ENCODE measurements around the gene EML1.

The EML1 gene, protein sequence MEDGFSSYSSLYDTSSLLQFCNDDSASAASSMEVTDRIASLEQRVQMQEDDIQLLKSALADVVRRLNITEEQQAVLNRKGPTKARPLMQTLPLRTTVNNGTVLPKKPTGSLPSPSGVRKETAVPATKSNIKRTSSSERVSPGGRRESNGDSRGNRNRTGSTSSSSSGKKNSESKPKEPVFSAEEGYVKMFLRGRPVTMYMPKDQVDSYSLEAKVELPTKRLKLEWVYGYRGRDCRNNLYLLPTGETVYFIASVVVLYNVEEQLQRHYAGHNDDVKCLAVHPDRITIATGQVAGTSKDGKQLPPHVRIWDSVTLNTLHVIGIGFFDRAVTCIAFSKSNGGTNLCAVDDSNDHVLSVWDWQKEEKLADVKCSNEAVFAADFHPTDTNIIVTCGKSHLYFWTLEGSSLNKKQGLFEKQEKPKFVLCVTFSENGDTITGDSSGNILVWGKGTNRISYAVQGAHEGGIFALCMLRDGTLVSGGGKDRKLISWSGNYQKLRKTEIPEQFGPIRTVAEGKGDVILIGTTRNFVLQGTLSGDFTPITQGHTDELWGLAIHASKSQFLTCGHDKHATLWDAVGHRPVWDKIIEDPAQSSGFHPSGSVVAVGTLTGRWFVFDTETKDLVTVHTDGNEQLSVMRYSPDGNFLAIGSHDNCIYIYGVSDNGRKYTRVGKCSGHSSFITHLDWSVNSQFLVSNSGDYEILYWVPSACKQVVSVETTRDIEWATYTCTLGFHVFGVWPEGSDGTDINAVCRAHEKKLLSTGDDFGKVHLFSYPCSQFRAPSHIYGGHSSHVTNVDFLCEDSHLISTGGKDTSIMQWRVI

DNA sequence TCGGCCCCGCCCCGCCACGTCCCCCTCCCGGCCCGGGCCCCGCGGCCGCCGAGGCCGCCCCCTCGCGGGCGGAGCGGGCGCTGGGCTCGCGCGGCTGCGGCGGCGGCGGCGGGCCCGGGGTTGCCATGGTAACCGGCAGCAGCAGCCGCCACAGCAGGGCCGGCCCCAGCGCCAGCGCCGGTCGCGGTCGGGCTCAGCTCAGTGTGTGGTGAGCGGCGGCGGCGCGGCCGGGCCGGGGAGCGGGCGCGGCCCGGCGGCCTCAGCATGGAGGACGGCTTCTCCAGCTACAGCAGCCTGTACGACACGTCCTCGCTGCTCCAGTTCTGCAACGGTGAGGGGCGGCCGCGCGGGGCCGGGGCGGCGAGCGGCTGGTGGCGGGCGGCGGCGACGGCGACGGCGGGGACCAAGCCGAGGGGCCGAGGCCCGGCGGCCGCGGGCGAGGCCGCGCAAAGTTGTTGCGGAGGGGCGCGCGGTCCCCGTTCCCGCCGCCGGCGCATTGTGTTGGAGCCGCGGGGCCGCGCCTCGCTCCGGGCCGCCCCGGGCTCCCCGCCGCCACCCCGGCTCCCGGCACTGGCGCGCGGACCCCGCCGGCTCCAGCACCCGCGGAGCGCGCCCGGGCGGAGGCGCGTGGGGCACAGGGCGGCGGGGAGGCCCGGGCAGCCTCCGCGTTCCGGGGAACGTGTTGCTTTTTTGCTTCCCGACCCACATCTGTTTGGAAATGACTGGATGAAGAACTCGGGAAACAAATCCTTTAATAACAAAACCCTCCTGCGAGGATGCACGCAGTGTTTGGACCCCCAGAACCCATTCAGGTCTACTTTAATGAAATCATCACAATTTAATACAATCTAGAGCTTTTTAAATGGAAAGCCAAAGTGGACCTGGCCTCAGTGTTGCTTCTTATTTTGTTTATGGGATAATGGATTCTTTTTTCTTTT lies at the start of gene EML1:
Gene EML1 (plus strand): TSS at position 201 of the 938 bp plus-strand sequence. CDS start 64 bp downstream, at position 265.
- peak; percentile 100 for DNase-seq (ENCODE audit: low spot score)

DNA sequence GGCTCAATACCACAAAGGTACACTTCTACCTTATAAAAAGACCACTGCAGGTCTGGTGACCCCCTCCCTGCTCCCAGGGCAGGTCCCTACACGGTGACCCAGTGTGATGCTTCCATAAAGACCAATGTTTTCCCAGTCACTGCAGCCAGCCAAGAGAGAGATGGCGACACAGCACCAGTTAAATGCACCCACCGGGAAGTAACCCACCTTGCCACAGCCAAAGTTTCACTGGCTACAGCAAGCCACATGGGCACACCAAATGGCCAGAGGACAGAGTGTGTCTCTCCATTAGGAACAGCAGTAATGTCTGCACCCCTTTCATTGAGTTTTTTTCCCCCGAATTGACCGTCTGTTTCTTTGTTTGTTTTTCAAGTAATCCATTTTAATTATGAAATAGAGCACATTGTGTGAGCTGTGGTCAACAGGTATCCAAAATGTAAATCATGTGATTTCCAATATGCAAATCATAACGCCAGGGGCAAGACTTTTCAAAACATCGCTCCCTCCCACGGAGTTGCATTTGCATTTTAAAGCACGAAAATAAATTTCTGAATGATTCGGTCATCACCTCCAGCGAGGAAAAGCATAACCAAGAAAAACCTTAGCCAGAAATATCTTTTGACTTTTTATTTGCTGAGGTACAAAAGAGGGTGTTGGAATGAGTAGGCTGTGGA lies 48.9 kb upstream of the EML1 start:
- DNase-seq (ENCODE audit: low spot score) = peak; percentile 58

DNA sequence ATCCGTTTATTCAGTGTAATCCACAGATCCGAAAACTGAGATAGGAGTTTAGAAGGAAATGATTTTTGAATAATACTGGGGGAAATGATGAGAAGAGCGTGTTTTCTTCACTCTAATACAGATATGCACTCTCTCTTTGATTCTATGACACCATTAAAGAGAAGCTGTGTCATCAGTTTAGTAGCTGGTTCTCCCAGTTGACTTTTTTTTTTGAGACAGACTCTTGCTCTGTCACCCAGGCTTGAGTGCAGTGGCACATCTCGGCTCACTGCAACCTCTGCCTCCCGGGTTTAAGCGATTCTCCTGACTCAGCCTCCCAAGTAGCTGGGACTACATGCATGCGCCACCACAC lies 48.4 kb upstream of the EML1 start:
- DNase-seq (ENCODE audit: low spot score) = no peak

DNA sequence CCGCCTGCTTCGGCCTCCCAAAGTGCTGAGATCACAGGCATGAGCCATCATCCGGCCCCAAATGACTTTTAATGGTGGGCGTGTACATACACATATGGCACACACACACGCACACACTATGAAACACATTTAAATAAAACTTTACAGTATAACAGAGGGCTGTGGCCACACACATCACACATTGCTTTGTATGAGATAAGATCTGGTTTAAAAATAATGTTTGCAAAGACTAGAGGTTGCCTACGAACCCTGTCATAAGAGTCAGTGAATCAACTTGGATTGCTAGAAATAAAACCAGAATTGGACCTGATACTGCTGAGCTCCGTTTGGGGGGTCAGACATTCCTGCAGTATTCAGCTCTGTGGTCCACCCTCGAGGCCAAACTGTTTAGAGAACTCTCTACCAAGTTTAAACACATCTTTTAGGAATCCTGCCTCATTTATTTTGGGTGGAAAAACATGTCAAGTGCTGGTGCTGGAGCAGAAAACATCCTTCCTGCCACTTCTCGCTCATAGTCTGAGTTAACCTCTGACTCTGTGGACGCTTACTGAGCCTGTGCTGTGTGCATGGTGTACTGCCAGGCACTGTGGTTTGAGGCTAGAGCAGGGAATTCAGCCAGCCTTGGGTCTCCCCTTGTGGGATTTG lies 47.8 kb upstream of the EML1 start:
- no peak for DNase-seq (ENCODE audit: low spot score)

DNA sequence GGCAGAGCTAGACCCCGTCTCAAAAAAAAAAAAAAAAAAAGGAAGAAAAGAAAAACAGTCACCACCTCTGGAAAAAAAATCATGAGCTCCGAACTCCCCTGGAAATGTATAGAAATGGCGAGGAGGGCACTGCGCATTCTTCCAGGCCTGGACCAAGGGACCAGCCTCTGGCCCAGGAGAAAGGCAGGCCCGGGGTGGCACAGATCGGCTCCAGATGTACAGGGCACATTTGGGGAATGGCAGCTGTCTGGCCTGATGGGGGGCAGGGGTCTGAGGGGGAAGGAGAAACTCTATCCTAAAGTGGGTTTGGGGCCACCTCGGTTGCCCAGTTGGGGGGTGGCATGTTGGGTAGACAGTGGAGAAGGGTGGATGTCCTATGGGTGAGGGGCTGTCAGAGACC lies 46.0 kb upstream of the EML1 start:
- DNase-seq (ENCODE audit: low spot score) = no peak

DNA sequence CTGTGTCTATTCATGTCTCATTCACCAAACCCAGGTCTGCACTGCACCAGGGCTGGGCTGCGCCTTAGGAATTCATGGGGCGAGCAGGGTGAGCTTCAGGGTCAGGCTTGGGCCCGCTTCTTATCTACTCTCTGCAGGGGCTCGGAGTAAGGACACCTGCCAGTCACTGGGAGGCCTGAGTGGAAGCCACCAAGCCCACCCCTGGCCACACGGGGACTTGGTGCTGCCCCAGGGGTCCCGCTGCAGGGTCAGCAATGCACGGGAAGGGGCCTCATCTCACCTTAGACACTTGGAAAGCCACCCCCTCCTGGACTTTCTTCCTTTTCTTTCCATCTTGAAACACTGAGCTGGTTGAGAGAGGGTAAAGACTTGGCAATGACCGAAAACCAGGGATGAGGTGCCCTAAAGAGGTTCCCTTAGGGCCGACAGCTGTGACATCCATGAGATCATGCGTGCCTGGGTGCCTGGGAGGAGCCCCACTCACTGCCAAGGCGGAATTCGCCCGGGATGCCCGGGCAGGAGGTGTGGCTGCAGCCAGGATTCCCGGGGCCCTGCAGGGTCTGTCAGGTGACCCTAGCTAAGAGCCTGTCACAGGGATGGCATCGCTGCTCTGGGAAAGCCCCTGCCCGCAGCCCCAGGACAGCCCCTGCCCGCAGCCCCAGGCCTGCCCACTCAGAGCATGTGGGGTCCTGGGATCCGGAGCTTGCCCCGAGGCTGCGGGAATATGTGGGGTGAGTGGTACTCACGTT lies 45.5 kb upstream of the EML1 start:
- no peak for DNase-seq (ENCODE audit: low spot score)

DNA sequence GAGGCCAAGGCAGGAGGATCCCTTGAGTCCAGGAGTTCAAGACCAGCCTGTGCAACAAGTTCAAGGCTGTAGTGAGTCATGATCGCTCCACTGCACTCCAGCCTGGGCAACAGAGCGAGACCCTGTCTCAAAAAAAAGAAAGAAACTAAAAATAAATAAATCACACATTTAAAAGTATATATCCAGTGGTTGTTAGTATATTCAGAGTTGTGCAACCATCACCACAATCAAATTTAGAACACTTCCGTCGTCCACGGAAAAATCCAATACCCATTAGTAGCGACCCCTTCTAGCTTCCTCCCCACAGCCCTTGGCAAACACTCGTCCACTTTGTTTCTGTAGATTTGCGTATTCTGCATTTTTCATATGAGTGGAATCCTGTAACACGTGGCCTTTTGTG lies 44.7 kb upstream of the EML1 start:
- no peak for DNase-seq (ENCODE audit: low spot score)

DNA sequence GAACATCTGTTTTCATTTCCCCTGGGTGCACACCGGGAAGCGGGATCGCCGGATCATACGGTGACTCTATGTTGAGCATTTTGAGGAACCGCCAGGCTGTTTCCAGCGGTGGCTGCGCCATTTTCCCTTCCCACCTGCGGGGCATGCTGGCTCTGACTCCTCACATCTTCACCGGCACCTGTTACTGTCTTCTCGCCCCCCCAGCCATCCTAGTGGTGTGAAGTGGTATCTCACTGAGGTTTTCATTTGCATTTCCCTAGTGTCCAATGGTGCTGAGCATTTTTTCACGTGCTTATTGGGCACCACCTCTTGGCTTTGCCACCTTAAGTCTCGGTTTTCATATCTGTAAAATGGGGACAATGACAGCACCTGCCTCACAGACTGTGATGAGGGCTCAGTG lies 44.1 kb upstream of the EML1 start:
- no peak for DNase-seq (ENCODE audit: low spot score)

DNA sequence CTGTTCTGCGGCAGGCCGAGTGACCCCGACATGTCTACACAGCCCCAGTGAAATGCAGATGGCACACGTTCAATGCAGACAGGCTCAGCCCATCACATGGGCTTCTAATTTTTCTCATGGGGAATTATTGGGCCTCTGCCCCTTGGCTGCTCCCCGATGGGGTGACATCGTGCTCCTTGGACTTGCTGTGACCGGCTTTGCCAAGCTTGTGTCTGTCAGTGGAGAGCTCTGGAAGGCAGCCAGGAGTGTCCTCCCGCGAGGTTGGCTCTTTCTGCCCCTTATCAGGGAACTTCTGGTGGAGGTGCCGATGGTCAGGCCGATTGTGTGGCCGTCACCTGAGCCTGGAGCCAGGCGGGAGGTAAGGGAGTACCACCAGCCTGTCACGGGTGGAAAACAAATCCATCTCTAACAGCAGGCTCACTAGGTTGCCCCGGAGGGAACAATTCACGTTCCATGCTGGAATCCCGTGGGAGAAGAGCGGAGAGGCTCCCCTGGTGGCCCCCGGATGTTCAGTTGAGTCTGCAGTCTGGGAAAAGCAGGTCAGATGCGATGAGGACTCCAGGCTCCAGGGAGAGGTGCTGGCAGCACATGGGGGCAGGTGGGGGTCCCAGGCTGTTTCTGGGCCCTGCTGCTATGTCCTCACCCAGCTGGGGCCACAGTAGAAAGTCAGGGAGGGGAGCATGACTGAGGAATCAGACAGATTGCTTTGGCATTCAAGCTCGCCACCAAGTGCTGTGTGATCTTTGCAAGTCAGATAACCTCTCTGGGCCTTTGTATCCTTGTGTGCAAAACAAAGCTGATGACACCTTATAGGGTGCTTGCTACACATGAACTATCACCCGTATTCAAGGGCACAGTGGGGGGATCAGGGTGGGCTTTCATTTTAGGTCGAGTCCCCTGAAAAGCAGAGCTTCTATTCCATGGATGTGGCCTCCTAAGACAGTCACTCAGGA lies 43.2 kb upstream of the EML1 start:
- DNase-seq (ENCODE audit: low spot score) = no peak

DNA sequence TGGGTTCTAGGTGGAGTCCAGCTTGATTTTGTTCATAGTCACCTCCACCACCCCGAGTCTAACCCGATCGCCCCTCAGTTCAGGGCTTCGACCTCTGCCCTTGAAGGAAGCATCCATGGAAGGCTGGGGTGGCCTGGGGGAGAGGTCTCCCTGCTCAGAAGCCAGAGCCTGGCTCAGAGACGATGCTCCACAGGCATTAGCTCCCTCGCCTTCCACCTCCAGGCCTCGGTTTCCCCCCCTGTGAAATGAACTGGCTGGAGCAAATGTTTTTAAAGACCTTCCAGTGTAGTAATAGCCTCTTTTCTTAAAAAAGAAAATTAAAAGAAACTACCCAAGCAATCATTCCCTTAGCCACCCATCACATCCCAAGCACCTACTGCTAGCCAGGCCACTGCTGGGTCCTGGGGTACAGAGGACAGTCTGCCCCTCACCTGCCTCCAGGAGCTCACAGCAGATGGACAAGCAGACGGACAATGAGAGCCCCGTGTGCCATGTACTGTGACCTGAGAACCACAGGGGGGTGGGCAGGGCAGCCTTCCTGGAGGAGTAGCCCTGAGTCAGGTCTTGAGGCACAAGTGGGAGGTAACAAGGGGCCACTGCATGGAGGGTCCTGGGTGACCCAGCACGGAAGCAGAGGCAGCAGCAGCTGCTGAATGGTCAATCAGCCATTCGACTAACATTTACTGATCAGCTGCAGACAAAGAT lies 42.3 kb upstream of the EML1 start:
- DNase-seq (ENCODE audit: low spot score) = no peak

DNA sequence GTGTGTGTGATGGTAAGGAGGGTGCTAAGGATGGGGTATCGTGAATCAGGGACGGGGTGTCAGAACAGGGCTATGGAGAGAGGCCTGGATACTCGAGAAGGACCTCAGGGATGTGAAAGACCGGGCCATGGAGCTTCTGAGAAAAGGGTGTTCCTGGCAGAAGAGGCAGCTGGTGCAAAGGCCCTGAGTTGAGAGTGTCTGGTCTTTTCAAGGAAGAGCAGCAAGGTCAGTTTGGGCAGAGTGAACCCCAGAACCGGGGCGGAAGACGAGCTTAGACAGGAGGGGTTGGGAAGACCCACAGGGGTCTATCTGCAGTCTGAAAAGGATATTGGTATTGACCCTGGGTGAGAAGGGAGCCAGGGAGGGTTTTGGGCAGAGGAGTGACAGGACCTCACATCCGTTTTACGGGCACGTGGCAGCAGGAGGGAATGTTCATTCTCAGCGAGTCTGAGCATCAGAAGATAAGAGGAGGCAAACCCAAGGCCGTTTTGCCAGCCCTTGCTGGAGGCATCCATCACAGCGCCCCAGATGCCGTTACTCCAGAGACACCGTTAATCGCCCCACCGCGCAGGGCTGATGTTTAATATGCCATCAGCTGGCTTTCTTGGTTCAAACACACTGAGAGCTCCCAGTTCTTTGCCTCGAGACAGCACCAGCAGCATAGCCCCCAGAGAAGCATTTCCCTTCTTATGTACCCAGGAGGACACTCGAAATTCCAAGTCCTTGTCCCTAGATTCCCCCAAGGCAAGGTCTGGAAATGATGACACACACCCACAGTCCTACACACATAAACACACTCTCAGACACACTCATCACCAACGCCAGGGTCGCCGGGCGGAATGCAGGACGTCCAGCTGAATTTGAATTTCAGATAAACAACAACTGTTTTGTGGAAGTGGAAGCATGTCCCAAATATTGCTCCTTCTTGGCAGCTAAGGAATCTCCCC lies 41.4 kb upstream of the EML1 start:
- no peak for DNase-seq (ENCODE audit: low spot score)

DNA sequence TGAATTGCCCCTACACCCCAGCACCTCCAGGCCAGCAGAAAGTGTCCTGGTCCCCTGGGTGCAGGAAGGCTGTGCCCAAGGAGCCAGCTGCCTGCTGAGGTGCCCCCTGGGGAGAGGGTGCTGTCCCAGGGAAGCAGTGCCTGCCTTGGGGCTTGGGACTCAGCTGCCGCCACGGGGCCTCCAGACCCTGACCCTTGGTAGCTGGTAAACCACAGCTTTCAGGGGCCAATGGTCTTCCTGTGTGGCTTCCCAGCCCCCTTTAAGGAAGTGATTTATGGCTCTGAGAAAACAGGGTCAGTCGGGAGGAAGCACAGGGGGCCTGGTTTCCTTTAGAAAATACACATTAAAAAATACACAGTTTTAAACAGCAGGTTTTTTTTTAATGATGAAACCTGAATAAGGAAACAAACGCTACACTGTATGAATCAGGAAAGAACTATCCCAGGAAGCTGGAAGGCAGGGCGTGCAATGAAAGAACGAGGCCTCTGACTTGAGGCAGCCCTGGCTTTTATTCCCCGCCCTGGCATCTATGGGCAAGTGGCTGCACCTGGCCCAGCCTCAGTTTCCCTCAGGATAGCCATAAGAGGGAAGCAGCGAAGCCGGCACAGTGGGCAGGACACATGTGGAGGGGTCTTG lies 40.6 kb upstream of the EML1 start:
- DNase-seq (ENCODE audit: low spot score) = no peak

DNA sequence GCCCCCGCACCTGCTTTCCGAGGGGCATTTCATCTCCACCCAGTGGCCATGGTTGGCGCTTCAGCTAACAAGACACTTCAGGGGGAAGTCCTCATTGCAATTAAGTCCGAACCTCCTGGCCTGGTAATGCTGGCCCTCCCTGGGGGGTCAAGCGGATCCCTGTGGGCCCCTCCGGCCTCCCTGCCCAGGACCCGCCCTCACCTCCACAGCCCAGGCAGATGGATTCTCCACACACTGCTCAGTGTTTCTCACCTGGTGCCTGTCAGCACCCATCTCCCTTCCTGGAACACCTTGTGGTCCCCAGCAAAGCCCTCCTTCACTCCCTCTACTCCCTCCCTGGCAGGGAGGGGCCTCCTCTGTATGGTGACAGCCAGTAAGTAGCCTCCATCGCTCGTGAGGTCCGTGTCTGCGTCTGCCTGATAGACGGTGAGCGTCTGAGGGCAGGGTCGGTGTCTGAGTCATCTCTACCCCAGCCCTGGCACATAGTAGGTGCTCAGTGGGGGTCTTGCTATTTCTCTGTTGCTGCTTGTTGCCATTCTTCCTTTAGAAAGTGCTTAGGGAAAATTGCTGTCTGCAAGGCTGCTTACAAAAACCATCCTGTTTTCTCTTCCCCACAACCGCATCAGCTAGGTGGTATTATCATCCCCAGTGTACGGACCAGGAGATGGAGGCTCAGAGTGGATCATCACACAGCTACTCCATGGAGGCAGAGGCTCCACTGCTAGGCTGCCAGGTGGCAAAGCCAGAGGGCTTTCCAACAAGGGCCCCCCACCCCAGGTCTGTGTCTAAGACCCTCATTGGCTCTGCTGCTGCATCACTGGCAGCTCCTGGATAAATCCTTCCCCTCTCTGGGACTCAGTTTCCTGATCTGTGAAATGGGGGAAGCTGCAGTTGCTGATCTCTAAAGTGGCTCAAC lies 39.7 kb upstream of the EML1 start:
- DNase-seq (ENCODE audit: low spot score) = peak; percentile 54

DNA sequence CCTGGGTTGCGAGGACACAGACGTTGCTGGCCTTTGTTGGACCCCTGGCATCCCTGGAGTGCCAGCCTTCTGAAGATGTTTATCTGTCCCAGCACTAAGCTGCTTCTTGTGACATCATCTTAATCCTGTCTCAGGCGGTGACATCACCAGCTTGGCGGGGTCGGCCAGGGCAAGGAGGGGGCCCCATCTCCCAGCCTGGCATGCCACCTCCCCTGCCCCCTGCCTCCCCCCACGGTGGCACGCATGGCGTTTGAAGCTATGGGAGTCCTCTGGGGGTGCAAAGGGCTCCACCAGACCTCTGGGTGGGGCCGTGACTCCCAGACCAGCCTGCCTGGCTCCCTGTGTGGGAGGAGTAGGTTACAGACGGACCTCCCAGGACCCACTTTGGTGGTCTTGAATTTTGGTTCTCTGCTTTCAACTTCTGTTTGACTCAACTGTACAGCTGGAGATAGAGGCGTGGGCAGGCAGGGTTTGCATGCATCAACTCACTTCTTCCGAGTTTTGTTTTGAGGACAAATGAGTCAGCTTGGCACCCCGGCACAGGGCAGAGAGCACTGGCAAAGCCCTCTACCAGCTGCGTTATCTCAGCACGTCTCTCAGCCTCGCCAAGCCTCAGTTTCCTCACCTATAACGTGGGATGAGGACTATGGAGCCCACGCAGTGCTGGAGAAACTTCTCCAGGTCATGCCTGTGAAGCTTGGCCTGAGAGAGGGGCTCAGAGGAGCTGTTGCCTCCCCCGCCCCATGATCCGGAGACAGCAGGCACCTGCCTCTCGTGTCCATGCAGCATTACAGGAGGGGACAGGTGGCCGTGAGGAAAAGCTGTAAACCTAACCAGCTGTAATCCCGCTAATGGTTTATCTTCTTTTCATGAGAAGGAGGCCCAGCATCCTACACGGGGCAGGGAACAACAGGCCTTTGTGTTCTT lies 38.8 kb upstream of the EML1 start:
- no peak for DNase-seq (ENCODE audit: low spot score)

DNA sequence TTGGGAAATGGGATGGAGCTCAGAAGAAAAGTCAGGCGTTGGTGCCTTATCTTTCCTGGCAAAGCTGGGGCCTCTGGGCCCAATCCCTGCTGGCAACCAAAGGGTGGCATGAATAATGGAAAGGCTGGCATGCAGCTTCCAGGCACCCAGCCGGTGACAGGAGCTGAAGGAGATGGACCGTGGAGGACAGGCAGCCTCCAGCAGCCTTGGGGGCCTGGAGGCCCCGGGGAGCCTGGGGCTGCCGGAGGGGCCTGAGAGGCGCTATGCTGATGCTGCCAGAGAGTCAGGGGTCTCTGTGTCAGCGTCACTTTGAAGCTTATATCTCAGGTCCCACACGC lies 38.2 kb upstream of the EML1 start:
- DNase-seq (ENCODE audit: low spot score) = no peak

Measured in iPS-NIHi11 (cell line).